SHP77 treated with DMSO at 0.1 percent for 48 hours (cell line): ENCODE measurements around the gene CIDEB.
A peak's percentile ranks its signal among the peaks of the same experiment; 100 is the strongest.

ENCODE experiments used
- DNase-seq: peaks from one replicate; lab custom pipeline; 2025; lab: John Stamatoyannopoulos, UW

Gene CIDEB

GRCh38 chr14:24312736-24313507, 5.1 kb upstream of the CIDEB start:
- DNase-seq = no peak

- DNase-seq = no peak
These were observed 4.2 kb upstream of the CIDEB start for GRCh38 chr14:24311837-24312615.

GRCh38 chr14:24310646-24311604, 3.1 kb upstream of the CIDEB start, which contains the start of gene LTB4R:
Gene LTB4R, plus strand, starts transcription at chr14:24311502. Its CDS starts 4,150 bp downstream, at chr14:24315652.
- DNase-seq = peak; percentile 76

- no peak for DNase-seq
These were observed 2.5 kb upstream of the CIDEB start for GRCh38 chr14:24310265-24310645.

- no peak for DNase-seq
These were observed 1.9 kb upstream of the CIDEB start, which contains the start of gene LTB4R2 for GRCh38 chr14:24309538-24310264. Gene LTB4R2, plus strand, starts transcription at chr14:24310140. Its CDS starts 525 bp downstream, at chr14:24310665.

- DNase-seq = no peak
These were observed 756 bp upstream of the CIDEB start for GRCh38 chr14:24308342-24309124.

- DNase-seq = no peak
These were observed 612 bp downstream of the CIDEB start for GRCh38 chr14:24307156-24307574.

- DNase-seq = no peak
These were observed 3.8 kb downstream of the CIDEB start for GRCh38 chr14:24304019-24304387.

- no peak for DNase-seq
These were observed 7.3 kb downstream of the CIDEB start for GRCh38 chr14:24300326-24300980.

GRCh38 chr14:24299255-24300191, 8.3 kb downstream of the CIDEB start, which contains the start of the genes DHRS1 and NOP9:
Gene DHRS1, minus strand, starts transcription at chr14:24299780. Its CDS starts 674 bp downstream, at chr14:24299106.
Gene NOP9, plus strand, starts transcription at chr14:24299850. Its CDS starts 105 bp downstream, at chr14:24299955.
- peak; percentile 45 for DNase-seq

GRCh38 chr14:24298892-24299254, 8.9 kb downstream of the CIDEB start:
- no peak for DNase-seq

GRCh38 chr14:24297190-24297964, 10.4 kb downstream of the CIDEB start:
- DNase-seq = peak; percentile 36

- DNase-seq = peak; percentile 22
These were observed 11.2 kb downstream of the CIDEB start for GRCh38 chr14:24296341-24297157.

- DNase-seq = no peak
These were observed 14.3 kb downstream of the CIDEB start for GRCh38 chr14:24293525-24293924.

- no peak for DNase-seq
These were observed 15.5 kb downstream of the CIDEB start for GRCh38 chr14:24292118-24292807.

GRCh38 chr14:24291446-24292117, 16.2 kb downstream of the CIDEB start:
- no peak for DNase-seq
